ENCODE data around the gene HABP4. TPM values are rescaled to one million over a fixed set of nuclear protein-coding genes. Genes with fewer than 3 reads are reported as not detected.

The HABP4 gene
- total RNA-seq, 1 experiment from 2014 or later = 21.0 TPM

DNA sequence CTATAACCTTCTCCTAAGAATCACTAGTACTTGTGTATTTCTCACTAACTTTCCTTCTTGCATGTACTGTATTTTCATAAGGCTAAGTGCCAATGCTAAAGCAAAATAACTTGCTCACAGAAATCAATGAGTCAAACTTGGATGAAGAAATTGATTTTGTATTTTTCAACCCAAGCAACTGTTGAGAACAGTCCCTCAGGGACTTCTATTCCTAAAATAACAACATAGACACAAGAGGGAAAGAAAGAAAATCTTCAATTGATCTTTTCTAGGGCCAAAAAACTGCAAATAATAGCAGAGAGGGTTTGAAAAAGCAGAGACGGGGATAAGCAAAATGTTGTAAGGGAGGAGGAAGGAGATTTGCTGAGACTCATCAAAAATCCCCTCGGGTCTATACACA, 69.8 kb downstream of the HABP4 start:
- Histone ChIP-seq H3K79me2 (ENCODE audit: insufficient read depth, low read length) (no peaks in the 10 kb centered on the region), H4K20me1 (ENCODE audit: insufficient read depth) (no peaks in the 10 kb centered on the region), H3K27me3 (ENCODE audit: insufficient read depth, low read length) (no peaks in the 10 kb centered on the region), H2AFZ (ENCODE audit: low read depth, low read length, poor library complexity, severe bottlenecking) (no peak overlapping the region), H3K9ac (ENCODE audit: low read length) (no peak overlapping the region), H3K36me3 (ENCODE audit: control insufficient read depth in 1 of 2, insufficient read depth in 2 of 2, low read length in 2 of 2) (peaks cover 0 to 2% of the 10 kb centered on the region in 2 experiments; a peak in 2 of 4 replicates), H3K4me3 (replicated peaks in 1 of 2; ENCODE audit: low read depth in 1 of 2, low read length in 2 of 2) (no peak overlapping the region), H3K9me2 (ENCODE audit: insufficient read depth) (no peaks in the 10 kb centered on the region), H3K4me1 (ENCODE audit: control insufficient read depth in 1 of 2, insufficient read depth in 2 of 2, low read length in 2 of 2) (no peaks in the 10 kb centered on the region), H3K4me2 (ENCODE audit: low read length) (no peak overlapping the region), H3K27ac (ENCODE audit: low read depth, low read length) (no peak overlapping the region), H3K9me3 (ENCODE audit: control insufficient read depth in 1 of 2, insufficient read depth in 1 of 2, low read depth in 1 of 2, low read length in 2 of 2) (no peaks in the 10 kb centered on the region)
- no TSS peak for BruUV-seq (replicated peaks)
- ChIA-PET POLR2A (no interaction called here), RAD21 (ENCODE audit: low non-redundant PET in 1 of 2, low total read pairs in 2 of 2, uncharacterized antibody in 2 of 2, unreplicated experiment in 2 of 2) (no interaction called here), CTCF (no interaction called here)
- ATAC-seq (no peak), DNase-seq (ENCODE audit: low read depth, low spot score) (no peak)
- TF ChIP-seq SRF (IDR thresholded peaks at IDR 0.05; ENCODE audit: low read depth) (no peak), SP1 (IDR thresholded peaks at IDR 0.05; ENCODE audit: low read depth) (no peak), ELF1 (IDR thresholded peaks at IDR 0.05; ENCODE audit: borderline replicate concordance, low read depth) (no peak), CEBPB (IDR thresholded peaks at IDR 0.05; ENCODE audit: low read depth) (no peak), EGR1 (IDR thresholded peaks at IDR 0.05; ENCODE audit: low read depth) (no peak), ZNF274 (IDR thresholded peaks at IDR 0.05; ENCODE audit: low read depth, low read length) (no peak), POLR2AphosphoS5 (IDR thresholded peaks at IDR 0.05; ENCODE audit: low read depth, low read length) (no peak), FOSL1 (IDR thresholded peaks at IDR 0.05; ENCODE audit: low read depth) (no peak), YY1 (IDR thresholded peaks at IDR 0.05; ENCODE audit: extremely low read depth, insufficient replicate concordance, low read depth, low read length) (no peak), TCF7L2 (IDR thresholded peaks at IDR 0.05; ENCODE audit: borderline replicate concordance, extremely low read depth, insufficient read depth, insufficient read length) (no peak), RAD21 (IDR thresholded peaks at IDR 0.05; ENCODE audit: low read depth) (no peak), CBX3 (IDR thresholded peaks at IDR 0.05; ENCODE audit: low read depth) (no peak), POLR2A (IDR thresholded peaks at IDR 0.05; ENCODE audit: borderline replicate concordance, extremely low read depth, insufficient read depth, insufficient read length) (no peak), EZH2 (IDR thresholded peaks at IDR 0.05) (no peak), SIN3A (IDR thresholded peaks at IDR 0.05; ENCODE audit: low read depth) (no peak), ZFX (IDR thresholded peaks at IDR 0.05) (no peak)
- TF ChIP-seq, protein P1, sequence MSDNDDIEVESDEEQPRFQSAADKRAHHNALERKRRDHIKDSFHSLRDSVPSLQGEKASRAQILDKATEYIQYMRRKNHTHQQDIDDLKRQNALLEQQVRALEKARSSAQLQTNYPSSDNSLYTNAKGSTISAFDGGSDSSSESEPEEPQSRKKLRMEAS (IDR thresholded peaks at IDR 0.05) = no peak
- TF ChIP-seq, protein P2, sequence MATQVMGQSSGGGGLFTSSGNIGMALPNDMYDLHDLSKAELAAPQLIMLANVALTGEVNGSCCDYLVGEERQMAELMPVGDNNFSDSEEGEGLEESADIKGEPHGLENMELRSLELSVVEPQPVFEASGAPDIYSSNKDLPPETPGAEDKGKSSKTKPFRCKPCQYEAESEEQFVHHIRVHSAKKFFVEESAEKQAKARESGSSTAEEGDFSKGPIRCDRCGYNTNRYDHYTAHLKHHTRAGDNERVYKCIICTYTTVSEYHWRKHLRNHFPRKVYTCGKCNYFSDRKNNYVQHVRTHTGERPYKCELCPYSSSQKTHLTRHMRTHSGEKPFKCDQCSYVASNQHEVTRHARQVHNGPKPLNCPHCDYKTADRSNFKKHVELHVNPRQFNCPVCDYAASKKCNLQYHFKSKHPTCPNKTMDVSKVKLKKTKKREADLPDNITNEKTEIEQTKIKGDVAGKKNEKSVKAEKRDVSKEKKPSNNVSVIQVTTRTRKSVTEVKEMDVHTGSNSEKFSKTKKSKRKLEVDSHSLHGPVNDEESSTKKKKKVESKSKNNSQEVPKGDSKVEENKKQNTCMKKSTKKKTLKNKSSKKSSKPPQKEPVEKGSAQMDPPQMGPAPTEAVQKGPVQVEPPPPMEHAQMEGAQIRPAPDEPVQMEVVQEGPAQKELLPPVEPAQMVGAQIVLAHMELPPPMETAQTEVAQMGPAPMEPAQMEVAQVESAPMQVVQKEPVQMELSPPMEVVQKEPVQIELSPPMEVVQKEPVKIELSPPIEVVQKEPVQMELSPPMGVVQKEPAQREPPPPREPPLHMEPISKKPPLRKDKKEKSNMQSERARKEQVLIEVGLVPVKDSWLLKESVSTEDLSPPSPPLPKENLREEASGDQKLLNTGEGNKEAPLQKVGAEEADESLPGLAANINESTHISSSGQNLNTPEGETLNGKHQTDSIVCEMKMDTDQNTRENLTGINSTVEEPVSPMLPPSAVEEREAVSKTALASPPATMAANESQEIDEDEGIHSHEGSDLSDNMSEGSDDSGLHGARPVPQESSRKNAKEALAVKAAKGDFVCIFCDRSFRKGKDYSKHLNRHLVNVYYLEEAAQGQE (IDR thresholded peaks at IDR 0.05; ENCODE audit: low read depth) = no peak
- intact Hi-C loops (cut with micrococcal nuclease) = no loop called here

All from HCT116 (cell line).